Parathyroid adenoma (tissue), 2 donors: ENCODE measurements around the gene CADPS2.

Source experiments
- H2AFZ ChIP-seq: fragments of 300-600 bp; sonication (generic); one replicate; pipeline ENCODE4 v1.7.0; 2017; ENCODE audit warnings: antibody characterized with exemption, mild to moderate bottlenecking
- H3K27ac ChIP-seq: fragments of 300-600 bp; sonication (generic); one replicate; pipeline ENCODE4 v1.7.0; 2017
- H3K27me3 ChIP-seq: fragments of 300-600 bp; sonication (generic); one replicate; pipeline ENCODE4 v1.7.0; 2017; ENCODE audit warnings: low read length; ENCODE audit not compliant: control insufficient read depth, insufficient read depth
- H3K36me3 ChIP-seq: fragments of 300-600 bp; sonication (generic); one replicate; pipeline ENCODE4 v1.7.0; 2017; ENCODE audit warnings: low read length; ENCODE audit not compliant: control insufficient read depth, insufficient read depth
- H3K4me1 ChIP-seq: fragments of 300-600 bp; sonication (generic); one replicate; pipeline ENCODE4 v1.7.0; 2017; ENCODE audit warnings: control low read depth
- H3K4me2 ChIP-seq: fragments of 300-600 bp; sonication (generic); one replicate; pipeline ENCODE4 v1.7.0; 2017; ENCODE audit warnings: low read length
- H3K4me3 ChIP-seq: fragments of 300-600 bp; sonication (generic); one replicate; pipeline ENCODE4 v1.7.0; 2017; ENCODE audit warnings: low read depth, low read length
- H3K79me2 ChIP-seq: fragments of 300-600 bp; sonication (generic); one replicate; pipeline ENCODE4 v1.7.0; 2017; ENCODE audit warnings: control low read depth
- H3K9ac ChIP-seq: fragments of 300-600 bp; sonication (generic); one replicate; pipeline ENCODE4 v1.7.0; 2017; ENCODE audit warnings: mild to moderate bottlenecking
- H3K9me3 ChIP-seq: fragments of 300-600 bp; sonication (generic); one replicate; pipeline ENCODE4 v1.7.0; 2017; ENCODE audit warnings: low read length; ENCODE audit not compliant: control insufficient read depth
- CTCF ChIP-seq: fragments of 300-600 bp; sonication (generic); IDR thresholded peaks from one replicate; pipeline ENCODE4 v1.7.0; 2017; ENCODE audit warnings: antibody characterized with exemption, mild to moderate bottlenecking
- donor health status: primary hyperparathyroidism.

The CADPS2 gene

GRCh38 chr7:122695816-122696215 lies 190.4 kb downstream of the CADPS2 start:
- Histone ChIP-seq H3K79me2 (no peaks in the 10 kb centered on the region), H3K4me1 (no peaks in the 10 kb centered on the region), H3K27ac (no peak overlapping the region), H3K36me3 (no peaks in the 10 kb centered on the region), H3K4me3 (no peak overlapping the region), H3K9me3 (no peaks in the 10 kb centered on the region), H3K27me3 (no peaks in the 10 kb centered on the region), H3K4me2 (no peak overlapping the region), H2AFZ (no peak overlapping the region), H3K9ac (no peak overlapping the region)
- no peak for TF ChIP-seq CTCF

- H3K27me3 ChIP-seq = no peaks in the 10 kb centered on the region
- no peak overlapping the region for H3K9ac ChIP-seq
- no peak overlapping the region for H3K4me3 ChIP-seq
- no peaks in the 10 kb centered on the region for H3K79me2 ChIP-seq
- TF ChIP-seq CTCF = no peak
- H3K36me3 ChIP-seq = no peaks in the 10 kb centered on the region
- no peaks in the 10 kb centered on the region for H3K9me3 ChIP-seq
- H3K4me2 ChIP-seq = no peak overlapping the region
- no peak overlapping the region for H3K27ac ChIP-seq
- H2AFZ ChIP-seq = no peak overlapping the region
- no peaks in the 10 kb centered on the region for H3K4me1 ChIP-seq
These were observed 191.6 kb downstream of the CADPS2 start for GRCh38 chr7:122694697-122695096.

GRCh38 chr7:122692769-122693309 lies 193.4 kb downstream of the CADPS2 start:
- Histone ChIP-seq H3K4me1 (no peaks in the 10 kb centered on the region), H3K9ac (no peak overlapping the region), H3K4me3 (no peak overlapping the region), H3K4me2 (no peak overlapping the region), H3K36me3 (no peaks in the 10 kb centered on the region), H3K27me3 (no peaks in the 10 kb centered on the region), H2AFZ (no peak overlapping the region), H3K27ac (no peak overlapping the region), H3K9me3 (no peaks in the 10 kb centered on the region), H3K79me2 (no peaks in the 10 kb centered on the region)
- TF ChIP-seq CTCF = no peak

GRCh38 chr7:122691569-122692235 lies 194.6 kb downstream of the CADPS2 start:
- Histone ChIP-seq H3K27ac (no peak overlapping the region), H3K4me2 (no peak overlapping the region), H3K9ac (no peak overlapping the region), H3K79me2 (no peaks in the 10 kb centered on the region), H3K36me3 (no peaks in the 10 kb centered on the region), H3K4me1 (no peaks in the 10 kb centered on the region), H3K9me3 (no peaks in the 10 kb centered on the region), H3K27me3 (no peaks in the 10 kb centered on the region), H3K4me3 (no peak overlapping the region), H2AFZ (no peak overlapping the region)
- no peak for TF ChIP-seq CTCF
